Lung (tissue), 12 donors: ENCODE measurements around the gene TMEM164. TPM values are rescaled to one million over a fixed set of nuclear protein-coding genes. Genes with fewer than 3 reads are reported as not detected.
"Not testable (repeated sequence)": the region's sequence is repeated elsewhere in the genome, so short reads cannot be mapped to it uniquely, and the experiment has no call there.

Source experiments
- ATAC-seq: fragments of 200-7000 bp; cut with Tn5 transposase; one replicate; pipeline ENCODE4 v1.9.1; 2020; ENCODE audit warnings: moderate number of reproducible peaks; ENCODE audit not compliant: insufficient read depth, low FRiP score
- DNase-seq, 3 donors: peaks; one replicate each; pipeline ENCODE4 v3.0.0-alpha.2; 2013 to 2017
- H3K27ac ChIP-seq, 2 donors: one replicate each; pipeline ENCODE4 v1.5.1; 2013; ENCODE audit warnings: mild to moderate bottlenecking in 2 of 2, moderate library complexity in 2 of 2, control low read depth in 1 of 2, inconsistent platforms in 1 of 2, low read depth in 1 of 2, low read length in 1 of 2
- H3K27me3 ChIP-seq, 3 donors: one replicate each; pipeline ENCODE4 v1.5.1; 2013; ENCODE audit warnings: low read length in 2 of 3; ENCODE audit not compliant: control insufficient read depth in 3 of 3, insufficient read depth in 3 of 3
- H3K36me3 ChIP-seq, 4 donors: one replicate each; pipeline ENCODE4 v1.5.1; 2013; ENCODE audit warnings: low read length in 4 of 4, mild to moderate bottlenecking in 1 of 4, moderate library complexity in 1 of 4; ENCODE audit not compliant: control insufficient read depth in 4 of 4, insufficient read depth in 4 of 4
- H3K4me1 ChIP-seq, 5 donors: one replicate each; pipeline ENCODE4 v1.5.1; 2013; ENCODE audit warnings: low read length in 5 of 5, mild to moderate bottlenecking in 2 of 5, moderate library complexity in 1 of 5; ENCODE audit not compliant: control insufficient read depth in 5 of 5, insufficient read depth in 5 of 5
- H3K4me3 ChIP-seq: one replicate; pipeline ENCODE4 v1.5.1; 2013; ENCODE audit warnings: mild to moderate bottlenecking, control low read depth, moderate library complexity
- H3K9ac ChIP-seq, 2 donors: one replicate each; pipeline ENCODE4 v1.5.1; 2013; ENCODE audit warnings: low read length in 2 of 2, control low read depth in 1 of 2; ENCODE audit not compliant: insufficient read depth in 1 of 2
- H3K9me3 ChIP-seq, 4 donors: one replicate each; pipeline ENCODE4 v1.5.1; 2013; ENCODE audit warnings: low read length in 3 of 4, mild to moderate bottlenecking in 1 of 4, moderate library complexity in 1 of 4; ENCODE audit not compliant: control insufficient read depth in 4 of 4, insufficient read depth in 3 of 4
- CTCF ChIP-seq: IDR thresholded peaks from 2 replicates; pipeline ENCODE4 v1.5.1; 2012; ENCODE audit warnings: mild to moderate bottlenecking; ENCODE audit errors: control extremely low read depth, extremely low read depth
- WGBS, 2 donors: extraction: QIAGEN DNeasy Blood & Tissue Kit; methylation state at CpG; one replicate each; pipeline ENCODE4 v1.1.7; 2013; 5-methylcytosine and 5-hydroxymethylcytosine counted together
- polyA plus RNA-seq, 2 donors: library from polyadenylated mRNA; stranded (reverse); fragments of 200-250 nt; gene quantifications; one replicate each; pipeline ENCODE4 v1.2.1, GENCODE V29; 2013
- total RNA-seq, 2 donors: library from RNA; depleted of rRNA in 1 of 2; stranded (reverse); fragments of >200 nt in 1 of 2; gene quantifications; one replicate each; pipeline ENCODE4 v1.2.1, GENCODE V29; 2014 to 2021
- donor health status: control.
- donor health status: control.
- donor health status: Bipolar disorder and iron deficiency.
- donor health status: healthy.
- donor health status: DM: yes; HTN: yes; CAD: no.

TMEM164 gene
- total and polyA plus RNA-seq, 4 donors: 22.4 to 87.0 (median 38.0) TPM

- H3K9me3 ChIP-seq: peaks cover 0 to 2% (median 0%) of the 10 kb centered on the region in 4 donors
- peaks cover 0 to 48% (median 22%) of the 10 kb centered on the region in 3 donors for H3K27me3 ChIP-seq
- no peak overlapping the region for H3K9ac ChIP-seq
- no peak overlapping the region for H3K4me3 ChIP-seq
- ATAC-seq (no peak), DNase-seq (no peak)
- 59 to 93% methylated on average over 3 of the region's 3 CpGs for WGBS, 2 donors
- H3K36me3 ChIP-seq: no peaks in the 10 kb centered on the region
- peaks cover 0 to 2% (median 0%) of the 10 kb centered on the region in 5 donors for H3K4me1 ChIP-seq
- no peak for TF ChIP-seq CTCF
- no peak overlapping the region for H3K27ac ChIP-seq
Measured at GRCh38 chrX:109967156-109967555, 35.8 kb upstream of the TMEM164 start.

- not testable (repeated sequence) for H3K9me3 ChIP-seq, DNase-seq, H3K27ac ChIP-seq, H3K4me1 ChIP-seq, ATAC-seq, H3K9ac ChIP-seq, H3K4me3 ChIP-seq, H3K36me3 ChIP-seq
- peaks cover 0 to 36% (median 7%) of the 10 kb centered on the region in 3 donors for H3K27me3 ChIP-seq
- 89 to 94% methylated on average over 4 of the region's 4 CpGs for WGBS, 2 donors
Measured at GRCh38 chrX:109970841-109971240, 32.1 kb upstream of the TMEM164 start.

- 78 to 100% methylated on average over 1 of the region's 1 CpG for WGBS, 2 donors
- peaks cover 0 to 1% (median 0%) of the 10 kb centered on the region in 4 donors for H3K9me3 ChIP-seq
- no peak overlapping the region for H3K27ac ChIP-seq
- peaks cover 3 to 21% (median 4%) of the 10 kb centered on the region in 3 donors for H3K27me3 ChIP-seq
- H3K4me3 ChIP-seq: no peak overlapping the region
- no peak overlapping the region for H3K9ac ChIP-seq
- no peak for TF ChIP-seq CTCF
- no peak for DNase-seq
- no peaks in the 10 kb centered on the region for H3K36me3 ChIP-seq
- H3K4me1 ChIP-seq: no peaks in the 10 kb centered on the region
- ATAC-seq: no peak
Measured at GRCh38 chrX:109974906-109975655, 27.8 kb upstream of the TMEM164 start.

- DNase-seq, H3K27ac ChIP-seq, ATAC-seq, H3K4me3 ChIP-seq, H3K9me3 ChIP-seq, H3K4me1 ChIP-seq, H3K36me3 ChIP-seq, H3K9ac ChIP-seq: not testable (repeated sequence)
- 78 to 81% methylated on average over 3 to 4 of the region's 4 CpGs for WGBS, 2 donors
- H3K27me3 ChIP-seq: peaks cover 0 to 15% (median 11%) of the 10 kb centered on the region in 3 donors
Measured at GRCh38 chrX:109985210-109985609, 17.7 kb upstream of the TMEM164 start.
